Muscle layer of colon (tissue), 2 donors: ENCODE data around the gene LAMB3.
A peak's percentile ranks its signal among the peaks of the same experiment; 100 is the strongest.

ENCODE experiments used
- H3K27ac ChIP-seq: one replicate; pipeline ENCODE4 v1.7.0; 2013; ENCODE audit warnings: low read depth, mild to moderate bottlenecking, low read length, moderate library complexity
- H3K27me3 ChIP-seq, 2 donors: one replicate each; pipeline ENCODE4 v1.7.0; 2013; ENCODE audit warnings: low read length in 2 of 2, mild to moderate bottlenecking in 2 of 2; ENCODE audit not compliant: insufficient read depth in 2 of 2, control insufficient read depth in 1 of 2
- H3K36me3 ChIP-seq: one replicate; pipeline ENCODE4 v1.7.0; 2013; ENCODE audit warnings: mild to moderate bottlenecking, low read length; ENCODE audit not compliant: insufficient read depth
- H3K4me1 ChIP-seq: one replicate; pipeline ENCODE4 v1.7.0; 2013; ENCODE audit warnings: mild to moderate bottlenecking, low read length; ENCODE audit not compliant: insufficient read depth
- H3K4me3 ChIP-seq, 2 donors: one replicate each; pipeline ENCODE4 v1.7.0; 2013; ENCODE audit warnings: low read length in 2 of 2, low read depth in 1 of 2, mild to moderate bottlenecking in 1 of 2, moderate library complexity in 1 of 2
- H3K9ac ChIP-seq: one replicate; pipeline ENCODE4 v1.7.0; 2013; ENCODE audit warnings: low read length
- H3K9me3 ChIP-seq: one replicate; pipeline ENCODE4 v1.7.0; 2013; ENCODE audit warnings: mild to moderate bottlenecking, low read length
- donor health status: abdominal sarcoma.
- donor health status: Adenocarcinoma of cecum.

LAMB3 gene

DNA sequence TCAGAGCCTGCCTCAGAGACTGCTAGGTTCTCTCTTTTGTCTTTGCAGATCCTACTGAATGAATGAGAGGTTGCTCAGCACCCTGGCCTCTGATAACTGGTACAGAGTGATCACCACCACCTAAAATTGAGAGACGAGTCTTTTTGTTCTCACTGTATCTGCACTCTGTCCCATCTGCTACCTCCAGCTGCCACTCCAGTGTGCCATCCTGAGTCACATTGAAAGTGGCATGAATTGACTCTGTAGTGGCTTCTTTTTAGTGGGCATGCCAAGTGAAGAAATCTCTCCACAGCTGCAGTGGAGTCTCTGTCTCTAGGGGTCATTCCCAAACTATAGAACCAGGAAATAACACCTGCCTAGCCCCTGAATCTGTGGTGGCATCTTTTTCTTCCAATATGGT, 54.0 kb downstream of the LAMB3 start:
- Histone ChIP-seq H3K27ac (no peak overlapping the region), H3K36me3 (no peaks in the 10 kb centered on the region), H3K4me3 (no peak overlapping the region), H3K4me1 (no peaks in the 10 kb centered on the region), H3K9ac (no peak overlapping the region), H3K27me3 (no peaks in the 10 kb centered on the region), H3K9me3 (no peaks in the 10 kb centered on the region)

DNA sequence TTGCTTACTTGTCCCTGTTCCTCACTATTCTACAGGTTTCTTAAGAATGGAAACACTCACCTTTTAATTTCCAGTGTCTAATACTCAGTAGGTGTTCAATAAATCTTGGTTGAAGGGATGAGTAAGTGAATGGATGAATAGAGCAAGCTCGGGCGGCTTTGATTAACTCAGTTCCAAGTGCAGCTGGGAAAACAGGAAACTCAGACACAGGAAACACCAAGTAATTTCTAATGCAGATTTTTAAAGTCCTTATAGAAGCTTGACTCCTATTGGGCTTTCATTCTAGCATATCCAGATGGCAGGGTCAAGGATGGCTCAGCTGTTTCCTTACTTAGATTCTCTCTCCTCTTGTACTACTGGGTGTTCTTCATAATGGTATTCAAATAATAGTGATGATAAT, 54.7 kb downstream of the LAMB3 start:
- H3K27me3 ChIP-seq: no peaks in the 10 kb centered on the region
- no peaks in the 10 kb centered on the region for H3K4me1 ChIP-seq
- H3K4me3 ChIP-seq: no peak overlapping the region
- no peaks in the 10 kb centered on the region for H3K36me3 ChIP-seq
- H3K27ac ChIP-seq: no peak overlapping the region
- H3K9me3 ChIP-seq: no peaks in the 10 kb centered on the region
- no peak overlapping the region for H3K9ac ChIP-seq

DNA sequence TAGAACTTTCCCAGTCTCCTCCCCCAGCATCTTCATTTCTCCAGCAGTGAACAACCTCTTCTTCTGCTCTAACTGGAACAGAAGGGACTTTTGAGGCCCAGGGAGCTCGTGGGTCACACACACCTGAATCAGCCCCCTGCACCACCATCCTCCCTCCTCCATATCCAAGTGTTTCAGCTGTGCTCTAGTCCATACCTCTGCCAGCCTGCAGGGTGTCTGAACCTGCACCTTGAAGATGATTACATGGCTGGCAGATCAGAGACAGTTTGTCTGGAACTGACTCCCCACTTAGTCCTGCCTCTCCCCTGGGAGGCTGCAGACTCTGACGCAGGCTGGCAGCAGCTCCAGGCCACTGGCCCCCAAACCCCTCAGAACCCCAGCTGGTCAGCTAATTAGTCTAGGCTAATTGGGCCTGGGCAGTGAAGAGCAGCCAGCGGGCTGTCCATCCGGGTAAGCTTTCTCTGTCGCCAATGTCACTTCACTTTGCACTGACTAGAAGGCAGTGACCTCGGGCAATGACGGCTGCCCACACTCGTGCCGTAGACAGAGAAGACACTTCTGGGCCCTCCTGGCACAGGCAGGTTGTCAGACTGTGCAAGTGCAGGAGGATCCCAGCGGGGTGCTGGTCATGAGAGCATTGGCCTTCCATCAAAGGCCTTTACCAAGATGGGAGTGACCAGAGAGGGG, 56.5 kb downstream of the LAMB3 start:
- H3K9me3 ChIP-seq: no peaks in the 10 kb centered on the region
- no peaks in the 10 kb centered on the region for H3K36me3 ChIP-seq
- no peaks in the 10 kb centered on the region for H3K4me1 ChIP-seq
- H3K4me3 ChIP-seq: no peak overlapping the region
- no peak overlapping the region for H3K9ac ChIP-seq
- no peak overlapping the region for H3K27ac ChIP-seq
- H3K27me3 ChIP-seq: no peaks in the 10 kb centered on the region

DNA sequence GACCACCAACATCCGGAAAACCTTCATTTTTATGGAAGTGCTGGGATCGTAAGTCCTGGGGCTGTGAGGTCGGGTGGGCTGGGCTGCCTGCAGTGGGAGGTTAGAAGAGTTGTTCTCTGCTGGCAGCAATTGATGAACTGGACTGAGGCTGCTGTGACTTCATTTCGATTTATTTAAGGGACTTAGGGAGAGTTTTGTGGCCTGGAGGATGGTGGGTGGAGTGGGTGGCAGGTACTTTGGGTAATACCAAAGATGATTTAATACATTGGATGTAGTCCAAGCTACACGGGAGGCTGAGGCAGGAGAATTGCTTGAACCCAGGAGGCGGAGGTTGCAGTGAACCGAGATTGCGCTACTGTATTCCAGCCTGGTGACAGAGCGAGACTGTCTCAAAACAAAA, 57.2 kb downstream of the LAMB3 start:
- H3K9ac ChIP-seq: no peak overlapping the region
- H3K36me3 ChIP-seq: no peaks in the 10 kb centered on the region
- H3K27me3 ChIP-seq: no peaks in the 10 kb centered on the region
- H3K9me3 ChIP-seq: no peaks in the 10 kb centered on the region
- H3K27ac ChIP-seq: no peak overlapping the region
- no peak overlapping the region for H3K4me3 ChIP-seq
- no peaks in the 10 kb centered on the region for H3K4me1 ChIP-seq

DNA sequence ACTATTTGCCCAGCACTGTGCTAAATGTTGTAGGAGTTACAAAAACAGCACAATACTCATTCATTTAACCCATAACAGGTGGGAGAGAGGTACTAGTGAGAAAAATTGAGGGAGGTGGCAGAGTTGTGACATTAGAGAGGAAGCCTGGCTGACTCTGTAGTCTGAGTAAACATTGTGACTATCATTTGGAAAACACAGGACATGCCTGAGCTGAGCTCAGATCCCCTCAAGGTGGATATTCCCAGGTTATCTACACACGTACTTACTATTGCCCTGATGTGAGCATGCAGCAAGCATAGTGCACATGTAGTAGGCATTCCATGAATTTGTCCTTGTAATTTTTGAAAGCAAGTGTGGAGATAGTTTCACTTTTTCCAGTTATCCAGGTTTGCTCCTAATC, 57.8 kb downstream of the LAMB3 start:
- H3K9ac ChIP-seq: no peak overlapping the region
- no peaks in the 10 kb centered on the region for H3K36me3 ChIP-seq
- no peaks in the 10 kb centered on the region for H3K4me1 ChIP-seq
- no peak overlapping the region for H3K27ac ChIP-seq
- no peaks in the 10 kb centered on the region for H3K27me3 ChIP-seq
- no peak overlapping the region for H3K4me3 ChIP-seq
- no peaks in the 10 kb centered on the region for H3K9me3 ChIP-seq

DNA sequence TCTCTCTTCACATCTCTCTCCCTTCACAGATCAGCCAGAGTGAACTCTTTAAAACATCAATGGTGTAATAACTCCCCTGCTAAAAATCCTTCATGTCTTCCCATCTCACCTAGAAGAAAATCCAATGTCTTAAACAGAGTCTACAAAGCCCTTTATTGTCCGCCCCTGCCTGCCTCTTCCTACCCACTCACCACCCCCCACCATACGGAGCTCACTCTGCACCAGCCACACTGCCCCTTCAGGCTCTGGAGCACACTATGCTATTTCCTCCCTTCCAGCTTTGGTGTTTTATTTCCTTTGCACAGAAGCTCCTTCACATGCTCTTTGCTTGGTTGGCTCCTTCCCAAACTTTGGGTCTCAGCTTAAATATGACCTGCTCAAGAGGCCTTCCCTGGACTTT, 58.5 kb downstream of the LAMB3 start:
- no peaks in the 10 kb centered on the region for H3K4me1 ChIP-seq
- H3K36me3 ChIP-seq: no peaks in the 10 kb centered on the region
- H3K9ac ChIP-seq: no peak overlapping the region
- no peak overlapping the region for H3K4me3 ChIP-seq
- H3K27me3 ChIP-seq: no peaks in the 10 kb centered on the region
- no peaks in the 10 kb centered on the region for H3K9me3 ChIP-seq
- no peak overlapping the region for H3K27ac ChIP-seq

DNA sequence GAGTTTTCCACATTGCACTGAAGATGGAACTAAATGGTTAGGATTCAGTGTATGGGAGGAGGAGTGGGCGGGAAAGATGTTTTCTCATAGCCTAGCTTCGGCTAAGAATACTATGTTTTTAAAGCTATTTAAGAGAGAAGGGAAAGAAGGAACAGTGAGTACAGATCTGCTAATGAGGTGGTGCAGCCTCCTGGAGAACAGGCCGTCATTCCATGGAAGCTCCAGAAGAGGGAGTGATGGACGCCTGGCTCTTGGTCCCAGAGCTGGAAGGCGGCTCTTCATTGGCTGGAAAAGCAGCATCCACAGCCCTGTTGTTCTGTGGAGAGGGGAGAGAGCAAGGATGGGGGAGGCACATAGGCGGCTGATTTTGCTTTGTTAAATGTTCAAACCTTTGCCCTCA, 61.8 kb downstream of the LAMB3 start:
- no peak overlapping the region for H3K9ac ChIP-seq
- H3K9me3 ChIP-seq: no peaks in the 10 kb centered on the region
- no peak overlapping the region for H3K27ac ChIP-seq
- no peak overlapping the region for H3K4me3 ChIP-seq
- H3K36me3 ChIP-seq: no peaks in the 10 kb centered on the region
- peaks cover 0 to 4% of the 10 kb centered on the region in 2 donors for H3K27me3 ChIP-seq
- peaks cover 7% of the 10 kb centered on the region for H3K4me1 ChIP-seq

DNA sequence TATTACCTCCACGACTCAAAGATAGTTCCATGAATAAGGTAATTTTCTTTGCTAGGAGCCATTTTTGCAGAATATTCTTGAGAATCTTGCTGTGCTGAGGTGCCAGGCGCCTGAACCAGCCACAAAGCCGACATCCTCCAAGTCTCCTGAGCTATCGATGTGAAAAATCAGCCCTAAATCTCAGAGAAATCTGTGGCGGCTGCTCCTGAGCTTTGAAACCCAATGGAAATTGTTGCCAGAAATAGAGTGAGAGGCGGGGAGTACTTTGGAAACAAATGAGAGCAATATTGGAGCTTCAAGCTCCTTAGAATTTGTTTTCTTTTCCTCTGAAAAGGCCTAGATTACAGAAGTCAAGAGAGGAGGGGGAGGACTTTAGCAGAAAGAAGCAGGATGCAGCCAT, 62.4 kb downstream of the LAMB3 start:
- Histone ChIP-seq H3K9me3 (no peaks in the 10 kb centered on the region), H3K9ac (no peak overlapping the region), H3K36me3 (no peaks in the 10 kb centered on the region), H3K27ac (no peak overlapping the region), H3K4me1 (peaks cover 8% of the 10 kb centered on the region), H3K4me3 (no peak overlapping the region), H3K27me3 (peaks cover 0 to 9% of the 10 kb centered on the region in 2 donors)

DNA sequence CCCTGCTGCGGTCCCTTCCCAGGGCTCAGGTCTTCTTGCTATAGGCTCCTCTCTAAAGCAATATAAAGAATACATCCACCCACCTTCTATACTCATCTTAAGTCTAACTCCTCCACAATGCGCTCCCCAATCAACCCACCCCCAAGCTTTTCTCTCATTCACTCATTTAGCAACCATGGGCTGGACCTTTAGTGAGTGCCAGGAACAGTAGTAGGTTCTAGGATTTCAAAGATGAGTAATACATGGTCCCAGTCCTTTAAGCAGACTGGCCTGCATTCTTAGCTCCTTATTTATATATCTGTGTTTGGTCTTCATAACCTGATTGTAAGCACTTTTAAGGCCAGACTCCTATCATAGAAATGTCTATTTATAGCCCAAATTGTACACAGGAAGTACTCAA, 62.8 kb downstream of the LAMB3 start:
- Histone ChIP-seq H3K4me3 (no peak overlapping the region), H3K9ac (no peak overlapping the region), H3K27me3 (peaks cover 3 to 13% of the 10 kb centered on the region in 2 donors), H3K27ac (no peak overlapping the region), H3K4me1 (peaks cover 8% of the 10 kb centered on the region), H3K9me3 (no peaks in the 10 kb centered on the region), H3K36me3 (no peaks in the 10 kb centered on the region)

DNA sequence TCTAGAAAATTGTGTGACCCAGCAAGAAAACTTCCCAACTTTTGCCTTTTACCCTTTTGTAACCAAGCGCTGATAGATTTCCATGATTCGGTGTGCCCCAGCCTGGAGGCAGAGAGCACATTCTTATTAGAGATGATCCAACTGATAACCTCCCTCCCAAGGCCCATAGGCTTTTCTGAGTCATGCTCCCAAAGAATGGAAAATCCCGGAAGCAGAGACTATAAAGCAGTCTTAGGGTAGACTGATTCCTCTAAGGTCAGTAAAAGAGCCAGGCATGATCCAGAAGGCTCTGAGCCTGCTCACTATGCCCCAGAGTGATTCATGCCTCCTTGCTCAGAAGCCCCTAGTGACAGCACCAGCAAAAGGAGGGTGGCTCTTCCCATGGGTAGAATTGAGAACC, 64.4 kb downstream of the LAMB3 start:
- Histone ChIP-seq H3K27me3 (peaks cover 20 to 27% of the 10 kb centered on the region in 2 donors), H3K36me3 (no peaks in the 10 kb centered on the region), H3K4me1 (peaks cover 8% of the 10 kb centered on the region), H3K27ac (no peak overlapping the region), H3K4me3 (no peak overlapping the region), H3K9ac (no peak overlapping the region), H3K9me3 (no peaks in the 10 kb centered on the region)

DNA sequence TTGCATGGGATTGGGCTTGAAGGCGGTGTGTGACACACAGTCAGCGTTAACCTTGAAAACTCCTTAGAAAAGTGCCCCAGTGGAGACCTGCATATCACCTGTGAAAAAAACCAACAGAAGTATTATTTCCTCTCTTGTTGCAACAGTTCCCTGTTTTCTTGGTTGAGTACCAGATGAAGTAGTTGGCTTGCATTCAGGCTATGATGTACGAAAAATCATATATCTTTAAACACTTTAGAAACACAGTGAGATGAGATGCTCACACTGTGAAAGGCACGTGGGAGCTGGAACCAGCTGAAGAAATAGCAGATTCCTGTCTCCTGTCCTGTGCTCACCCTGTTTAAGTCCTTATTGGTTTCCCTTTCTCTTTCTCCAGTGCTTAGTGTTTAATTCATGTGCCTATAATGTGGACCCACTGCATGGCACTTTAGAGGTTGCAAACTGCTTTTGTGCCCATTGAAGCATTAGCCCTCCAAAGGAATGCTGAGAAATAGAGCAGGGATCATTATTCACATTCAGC, 65.9 kb downstream of the LAMB3 start:
- Histone ChIP-seq H3K4me3 (no peak overlapping the region), H3K9ac (no peak overlapping the region)

DNA sequence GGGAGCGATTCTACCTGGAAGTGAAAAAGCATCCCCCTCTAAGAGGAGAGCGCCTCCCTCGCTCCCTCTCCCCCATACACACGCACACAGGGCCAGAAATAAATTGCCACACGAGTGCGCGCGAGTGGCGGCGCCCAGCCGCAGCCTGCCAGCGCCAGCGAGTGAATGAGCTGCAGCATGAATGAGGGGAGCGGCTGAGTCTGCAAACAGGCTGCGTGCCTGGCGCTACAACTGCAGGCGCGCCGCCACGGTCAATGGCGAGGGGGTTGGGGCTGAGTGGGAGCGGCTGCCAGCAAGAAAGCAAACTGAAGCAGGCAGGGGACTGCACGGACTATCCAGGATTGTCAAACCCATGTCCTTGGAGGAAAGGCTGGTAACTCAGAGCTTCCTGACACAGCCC, 66.6 kb downstream of the LAMB3 start:
- Histone ChIP-seq H3K9me3 (no peaks in the 10 kb centered on the region), H3K27me3 (peaks cover 28 to 40% of the 10 kb centered on the region in 2 donors), H3K36me3 (no peaks in the 10 kb centered on the region), H3K9ac (no peak overlapping the region), H3K27ac (no peak overlapping the region), H3K4me1 (peaks cover 8% of the 10 kb centered on the region), H3K4me3 (peak overlapping the region in 1 of 2 donors; percentile 18)

More for the DNA sequence above, 65.9 kb downstream of the LAMB3 start:
- Histone ChIP-seq H3K27ac (no peak overlapping the region), H3K9me3 (no peaks in the 10 kb centered on the region), H3K4me1 (peaks cover 8% of the 10 kb centered on the region), H3K27me3 (peaks cover 28 to 40% of the 10 kb centered on the region in 2 donors), H3K36me3 (no peaks in the 10 kb centered on the region)
